DND-41 (cell line): ENCODE results near the gene GATAD2B.
"Not testable (repeated sequence)": the region's sequence is repeated elsewhere in the genome, so short reads cannot be mapped to it uniquely, and the experiment has no call there.

Experiments
- ATAC-seq: fragments of 200-7000 bp; cut with Tn5 transposase; 3 replicates; pipeline ENCODE4 v1.9.1; 2021; ENCODE audit warnings: low read depth; ENCODE audit not compliant: insufficient read depth
- DNase-seq: peaks from one replicate; pipeline ENCODE4 v3.0.0-alpha.2; 2020
- H2AFZ ChIP-seq: 2 replicates; pipeline ENCODE4 v1.6.0; 2012; ENCODE audit warnings: low read depth, low read length
- H3K27ac ChIP-seq: 2 replicates; pipeline ENCODE4 v1.5.1; 2012; ENCODE audit warnings: low read length, inconsistent platforms
- H3K27me3 ChIP-seq: fragments of 200-600 bp; sonication (generic); 2 replicates; pipeline ENCODE4 v1.6.0; 2012; ENCODE audit warnings: low read length, mild to moderate bottlenecking, inconsistent platforms; ENCODE audit not compliant: insufficient read depth, poor library complexity
- H3K36me3 ChIP-seq: 2 replicates; pipeline ENCODE4 v1.5.1; 2012; ENCODE audit warnings: low read length, inconsistent platforms; ENCODE audit not compliant: insufficient read depth
- H3K4me1 ChIP-seq: 2 replicates; pipeline ENCODE4 v1.5.1; 2012; ENCODE audit warnings: mild to moderate bottlenecking, low read length; ENCODE audit not compliant: insufficient read depth
- H3K4me2 ChIP-seq: 2 replicates; pipeline ENCODE4 v1.6.0; 2012; ENCODE audit warnings: mild to moderate bottlenecking, moderate library complexity, low read length, inconsistent platforms; ENCODE audit not compliant: insufficient read depth
- H3K4me3 ChIP-seq, 2 experiments: fragments of 200-600 bp in 1 of 2; shearing (Covaris generic) in 1 of 2; 2 replicates each; pipeline ENCODE4 v1.5.1; 2012 to 2016; ENCODE audit warnings: inconsistent platforms in 2 of 2, low read length in 2 of 2, mild to moderate bottlenecking in 2 of 2, low read depth in 1 of 2, moderate library complexity in 1 of 2
- H3K79me2 ChIP-seq: 2 replicates; pipeline ENCODE4 v1.6.0; 2012; ENCODE audit warnings: low read length, inconsistent platforms; ENCODE audit not compliant: insufficient read depth
- H3K9ac ChIP-seq: 2 replicates; pipeline ENCODE4 v1.6.0; 2012; ENCODE audit warnings: low read depth, mild to moderate bottlenecking, inconsistent platforms, low read length, moderate library complexity
- H3K9me3 ChIP-seq: 2 replicates; pipeline ENCODE4 v1.5.1; 2012; ENCODE audit warnings: low read length, moderate library complexity, mild to moderate bottlenecking, inconsistent platforms; ENCODE audit not compliant: insufficient read depth, severe bottlenecking
- H4K20me1 ChIP-seq: 2 replicates; pipeline ENCODE4 v1.6.0; 2012; ENCODE audit warnings: low read length; ENCODE audit not compliant: insufficient read depth
- CTCF ChIP-seq: IDR thresholded peaks from 2 replicates; pipeline ENCODE4 v1.5.1; 2012; ENCODE audit warnings: borderline replicate concordance, low read length, moderate library complexity, mild to moderate bottlenecking; ENCODE audit not compliant: poor library complexity, severe bottlenecking; ENCODE audit errors: extremely low read depth
- EZH2 ChIP-seq: IDR thresholded peaks from 3 replicates; pipeline ENCODE4 v1.6.1; 2012; ENCODE audit warnings: borderline replicate concordance, low read depth, mild to moderate bottlenecking, moderate library complexity, low read length, inconsistent platforms; ENCODE audit not compliant: severe bottlenecking

The GATAD2B gene

GRCh38 chr1:153842006-153842471 is 80.7 kb downstream of the GATAD2B start:
- Histone ChIP-seq H3K27ac (no peak overlapping the region), H3K9ac (no peak overlapping the region), H3K4me3 (no peak overlapping the region), H2AFZ (no peak overlapping the region), H3K27me3 (no peaks in the 10 kb centered on the region), H3K36me3 (peaks cover 16% of the 10 kb centered on the region; the same call in 1 of the 2 replicates), H3K4me1 (no peaks in the 10 kb centered on the region), H4K20me1 (peaks cover 24% of the 10 kb centered on the region; the same call in 1 of the 2 replicates), H3K79me2 (peaks cover 89% of the 10 kb centered on the region), H3K9me3 (no peaks in the 10 kb centered on the region), H3K4me2 (no peak overlapping the region)
- ATAC-seq = no peak
- no peak for DNase-seq
- no peak for TF ChIP-seq EZH2
- TF ChIP-seq CTCF = no peak

GRCh38 chr1:153841463-153841994 is 81.2 kb downstream of the GATAD2B start:
- H3K9ac ChIP-seq = no peak overlapping the region
- no peak overlapping the region for H2AFZ ChIP-seq
- ATAC-seq (no peak), DNase-seq (no peak)
- H3K4me3 ChIP-seq = no peak overlapping the region
- no peaks in the 10 kb centered on the region for H3K4me1 ChIP-seq
- peaks cover 16% of the 10 kb centered on the region; the same call in 1 of the 2 replicates for H3K36me3 ChIP-seq
- peaks cover 24% of the 10 kb centered on the region; the same call in 1 of the 2 replicates for H4K20me1 ChIP-seq
- no peak overlapping the region for H3K4me2 ChIP-seq
- no peak overlapping the region for H3K27ac ChIP-seq
- H3K27me3 ChIP-seq = no peaks in the 10 kb centered on the region
- H3K9me3 ChIP-seq = no peaks in the 10 kb centered on the region
- H3K79me2 ChIP-seq = peaks cover 89% of the 10 kb centered on the region
- TF ChIP-seq EZH2 = no peak
- TF ChIP-seq CTCF = no peak

GRCh38 chr1:153840774-153841173 is 82.0 kb downstream of the GATAD2B start:
- DNase-seq, H3K9ac ChIP-seq, H3K27ac ChIP-seq, ATAC-seq, H3K4me2 ChIP-seq, H2AFZ ChIP-seq, H3K4me1 ChIP-seq, H3K9me3 ChIP-seq, H3K27me3 ChIP-seq, H3K4me3 ChIP-seq: not testable (repeated sequence)
- H4K20me1 ChIP-seq = peaks cover 27% of the 10 kb centered on the region; the same call in 1 of the 2 replicates
- H3K36me3 ChIP-seq = peaks cover 16% of the 10 kb centered on the region; the same call in 1 of the 2 replicates
- peaks cover 88% of the 10 kb centered on the region for H3K79me2 ChIP-seq

- H2AFZ ChIP-seq, H3K4me2 ChIP-seq, H3K4me3 ChIP-seq, H3K9ac ChIP-seq, H3K27me3 ChIP-seq, H3K9me3 ChIP-seq, H3K27ac ChIP-seq, ATAC-seq, H3K4me1 ChIP-seq, DNase-seq, H3K36me3 ChIP-seq: not testable (repeated sequence)
- Histone ChIP-seq H3K79me2 (peaks cover 90% of the 10 kb centered on the region), H4K20me1 (peaks cover 31% of the 10 kb centered on the region)
These were observed 88.8 kb downstream of the GATAD2B start for GRCh38 chr1:153833968-153834367.
